ENCODE results near the gene TKTL1.
"Not testable (repeated sequence)": the region's sequence is repeated elsewhere in the genome, so short reads cannot be mapped to it uniquely, and the experiment has no call there.

Gene TKTL1

GRCh38 chrX:154295664-154296310, at the start of gene TKTL1:
TKTL1 (plus strand) TSS chrX:154295795; CDS start chrX:154295860, 65 bp downstream.
- DNase-seq (ENCODE audit: low spot score) = no peak

GRCh38 chrX:154247377-154248045, 48.1 kb upstream of the TKTL1 start:
- DNase-seq (ENCODE audit: low spot score) = not testable (repeated sequence)

GRCh38 chrX:154248076-154248475, 47.5 kb upstream of the TKTL1 start:
- not testable (repeated sequence) for DNase-seq (ENCODE audit: low spot score)

GRCh38 chrX:154257282-154257681, 38.3 kb upstream of the TKTL1 start, which contains the start of gene OPN1MW3:
OPN1MW3 (plus strand) TSS chrX:154257582; CDS start chrX:154257620, 38 bp downstream.
- DNase-seq (ENCODE audit: low spot score) = not testable (repeated sequence)

GRCh38 chrX:154258711-154259110, 36.9 kb upstream of the TKTL1 start:
- not testable (repeated sequence) for DNase-seq (ENCODE audit: low spot score)

- not testable (repeated sequence) for DNase-seq (ENCODE audit: low spot score)
These were observed 32.5 kb upstream of the TKTL1 start for GRCh38 chrX:154263072-154263471.

GRCh38 chrX:154269245-154269644, 26.4 kb upstream of the TKTL1 start:
- not testable (repeated sequence) for DNase-seq (ENCODE audit: low spot score)

- DNase-seq (ENCODE audit: low spot score) = not testable (repeated sequence)
These were observed 10.9 kb upstream of the TKTL1 start for GRCh38 chrX:154284489-154285338.

- not testable (repeated sequence) for DNase-seq (ENCODE audit: low spot score)
These were observed 9.2 kb upstream of the TKTL1 start for GRCh38 chrX:154286406-154286805.

GRCh38 chrX:154294791-154295574, 612 bp upstream of the TKTL1 start, which contains the start of gene TEX28:
TEX28 (minus strand) TSS chrX:154295124; CDS start chrX:154292117, 3,007 bp downstream.
- no peak for DNase-seq (ENCODE audit: low spot score)

GRCh38 chrX:154296731-154297130, 1.1 kb downstream of the TKTL1 start:
- DNase-seq (ENCODE audit: low spot score) = no peak

GRCh38 chrX:154298312-154298711, 2.7 kb downstream of the TKTL1 start:
- no peak for DNase-seq (ENCODE audit: low spot score)

GRCh38 chrX:154300816-154301215, 5.2 kb downstream of the TKTL1 start:
- no peak for DNase-seq (ENCODE audit: low spot score)

GRCh38 chrX:154302998-154303397, 7.4 kb downstream of the TKTL1 start:
- not testable (repeated sequence) for DNase-seq (ENCODE audit: low spot score)

- DNase-seq (ENCODE audit: low spot score) = no peak
These were observed 7.9 kb downstream of the TKTL1 start for GRCh38 chrX:154303476-154303875.

- no peak for DNase-seq (ENCODE audit: low spot score)
These were observed 9.3 kb downstream of the TKTL1 start for GRCh38 chrX:154304846-154305245.

- no peak for DNase-seq (ENCODE audit: low spot score)
These were observed 10.1 kb downstream of the TKTL1 start for GRCh38 chrX:154305541-154306205.

- no peak for DNase-seq (ENCODE audit: low spot score)
These were observed 11.6 kb downstream of the TKTL1 start for GRCh38 chrX:154307202-154307601.

GRCh38 chrX:154308108-154308946, 12.7 kb downstream of the TKTL1 start:
- DNase-seq (ENCODE audit: low spot score) = peak; percentile 60
